ENCODE results near the gene RAPGEF1. TPM values are rescaled to one million over a fixed set of nuclear protein-coding genes. Genes with fewer than 3 reads are reported as not detected.

The RAPGEF1 gene
- total RNA-seq, 1 experiment from 2014 or later = 55.6 TPM

DNA sequence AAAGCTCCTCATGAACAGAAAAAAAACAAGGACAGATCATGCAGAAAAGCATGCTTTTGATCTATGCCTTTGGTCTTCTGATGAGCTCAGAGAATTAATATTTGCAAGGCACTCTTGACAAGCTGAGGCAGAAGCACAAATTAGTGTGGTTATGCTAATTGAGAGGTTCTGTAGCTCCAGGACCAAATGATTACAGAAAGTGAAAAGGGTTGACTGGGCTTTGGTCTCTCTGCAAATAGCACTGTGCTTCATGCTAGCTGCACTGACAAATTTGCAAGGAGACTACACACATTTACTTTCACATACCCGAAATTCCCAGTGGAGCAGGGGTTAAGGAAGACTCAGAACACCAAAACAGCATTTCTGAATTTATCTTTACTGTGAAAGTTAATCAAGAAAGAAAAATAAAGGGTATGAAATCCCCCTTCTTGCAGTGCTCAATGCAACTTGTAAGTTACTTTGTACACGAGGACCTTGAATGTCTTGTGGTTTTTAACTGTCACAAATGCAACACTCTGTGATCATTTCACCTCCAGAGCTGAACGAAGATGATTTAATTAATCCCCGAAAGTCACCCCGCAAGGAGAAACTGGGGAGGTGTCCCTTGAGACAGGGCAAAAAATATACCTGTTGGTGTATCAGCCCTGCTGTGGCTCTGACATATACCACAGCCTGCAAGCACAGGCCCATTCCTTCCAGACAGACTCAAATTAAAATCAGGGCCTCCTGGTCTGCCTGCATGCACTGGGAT lies 11.9 kb downstream of the RAPGEF1 start:
- Histone ChIP-seq H3K27me3 (ENCODE audit: insufficient read depth, low read length) (no peaks in the 10 kb centered on the region), H3K4ac (ENCODE audit: low read depth, low read length) (no peak overlapping the region), H3T11ph (ENCODE audit: low read length) (no peak overlapping the region), H3K9me3 (ENCODE audit: control insufficient read depth, low read depth, low read length) (no peaks in the 10 kb centered on the region), H4K8ac (replicated peaks; ENCODE audit: insufficient read length, low read depth, low read length) (no peak overlapping the region), H3K4me1 (ENCODE audit: insufficient read depth, low read length) (peaks cover 4% of the 10 kb centered on the region; the same call in 1 of the 2 replicates), H2BK120ac (ENCODE audit: low read depth, low read length, poor library complexity, severe bottlenecking) (no peak overlapping the region), H2BK15ac (ENCODE audit: low read depth, low read length) (no peak overlapping the region), H3K56ac (ENCODE audit: insufficient read length, low read depth, low read length) (no peak overlapping the region), H4K5ac (ENCODE audit: insufficient read length, low read depth, low read length) (no peak overlapping the region), H3K23ac (ENCODE audit: insufficient read length, low read depth, low read length) (no peak overlapping the region), H2BK20ac (ENCODE audit: low read depth, low read length, poor library complexity, severe bottlenecking) (no peak overlapping the region), H3K79me1 (ENCODE audit: insufficient read depth, low read depth, low read length, poor library complexity, severe bottlenecking) (peaks cover 4% of the 10 kb centered on the region), H3K4me2 (ENCODE audit: insufficient read depth, insufficient read length, low read length) (no peak overlapping the region), H3K9ac (ENCODE audit: extremely low read depth, insufficient read length, low read length) (no peak overlapping the region), H4K91ac (ENCODE audit: insufficient read length, low read depth, low read length) (no peak overlapping the region), H2AFZ (ENCODE audit: low read length) (no peak overlapping the region), H3K79me2 (ENCODE audit: insufficient read depth, low read length) (peaks cover 29% of the 10 kb centered on the region; the same call in 1 of the 2 replicates), H3K18ac (ENCODE audit: insufficient read length, low read depth, low read length) (no peak overlapping the region), H3K27ac (ENCODE audit: insufficient read length, low read depth, low read length) (no peak overlapping the region), H4K20me1 (ENCODE audit: control insufficient read depth, insufficient read depth, insufficient read length) (no peaks in the 10 kb centered on the region), H2BK12ac (ENCODE audit: insufficient read length, low read depth, low read length) (no peak overlapping the region), H2AK5ac (ENCODE audit: insufficient read length, low read length) (no peak overlapping the region), H3K14ac (ENCODE audit: insufficient read depth, low read length) (no peak overlapping the region), H2BK5ac (ENCODE audit: insufficient read length, low read length) (no peak overlapping the region), H3K23me2 (ENCODE audit: insufficient read length, low read depth, low read length, poor library complexity, severe bottlenecking) (no peaks in the 10 kb centered on the region)
- TF ChIP-seq, protein P1, sequence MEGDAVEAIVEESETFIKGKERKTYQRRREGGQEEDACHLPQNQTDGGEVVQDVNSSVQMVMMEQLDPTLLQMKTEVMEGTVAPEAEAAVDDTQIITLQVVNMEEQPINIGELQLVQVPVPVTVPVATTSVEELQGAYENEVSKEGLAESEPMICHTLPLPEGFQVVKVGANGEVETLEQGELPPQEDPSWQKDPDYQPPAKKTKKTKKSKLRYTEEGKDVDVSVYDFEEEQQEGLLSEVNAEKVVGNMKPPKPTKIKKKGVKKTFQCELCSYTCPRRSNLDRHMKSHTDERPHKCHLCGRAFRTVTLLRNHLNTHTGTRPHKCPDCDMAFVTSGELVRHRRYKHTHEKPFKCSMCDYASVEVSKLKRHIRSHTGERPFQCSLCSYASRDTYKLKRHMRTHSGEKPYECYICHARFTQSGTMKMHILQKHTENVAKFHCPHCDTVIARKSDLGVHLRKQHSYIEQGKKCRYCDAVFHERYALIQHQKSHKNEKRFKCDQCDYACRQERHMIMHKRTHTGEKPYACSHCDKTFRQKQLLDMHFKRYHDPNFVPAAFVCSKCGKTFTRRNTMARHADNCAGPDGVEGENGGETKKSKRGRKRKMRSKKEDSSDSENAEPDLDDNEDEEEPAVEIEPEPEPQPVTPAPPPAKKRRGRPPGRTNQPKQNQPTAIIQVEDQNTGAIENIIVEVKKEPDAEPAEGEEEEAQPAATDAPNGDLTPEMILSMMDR (conservative IDR thresholded peaks at IDR 0.05) = no peak
- Mint-ChIP-seq H3K27me3 (ENCODE audit: low read depth) (no peaks in the 10 kb centered on the region), H3K4me1 (peaks cover 31 to 39% of the 10 kb centered on the region in 2 experiments), H3K36me3 (ENCODE audit: insufficient read depth in 1 of 3, low read depth in 3 of 3) (peaks cover 4 to 21% (median 10%) of the 10 kb centered on the region in 3 experiments; a peak in 6 of 7 replicates), H3K9me3 (peaks cover 0 to 6% of the 10 kb centered on the region in 2 experiments; a peak in 3 of 5 replicates), H3K27ac (0 out of 7 replicates have a peak overlapping the region, but pooled peaks of 1 of the 3 experiments have one; percentile 6), H3K4me3 (no peak overlapping the region)
- DNase-seq = no peak
- no CpG with 5 or more reads among the region's 5 CpGs for WGBS (ENCODE audit: extremely low coverage, insufficient read length, low lambda C conversion rate)

All from H9 (cell line).